Measurements from ENCODE around the gene SLC44A3.

GRCh38 chr1:94796266-94796665 is 23.9 kb upstream of the SLC44A3 start:
- no peak for TF ChIP-seq TAF1 (IDR thresholded peaks at IDR 0.05; ENCODE audit: low read depth)
- no peak for TF ChIP-seq REST (IDR thresholded peaks at IDR 0.05; ENCODE audit: low read depth)
- no peak for TF ChIP-seq EP300 (IDR thresholded peaks at IDR 0.05; ENCODE audit: borderline replicate concordance)
- TF ChIP-seq YY1 (IDR thresholded peaks at IDR 0.05; ENCODE audit: low read depth) = no peak
- no peak for TF ChIP-seq RAD21 (IDR thresholded peaks at IDR 0.05; ENCODE audit: low read depth)
- no peak for TF ChIP-seq CREB1 (IDR thresholded peaks at IDR 0.05; ENCODE audit: low read depth)
- no peak for TF ChIP-seq FOXM1 (IDR thresholded peaks at IDR 0.05; ENCODE audit: borderline replicate concordance, low read depth)
- no peak for TF ChIP-seq NFIC (IDR thresholded peaks at IDR 0.05)
- TF ChIP-seq EGR1 (IDR thresholded peaks at IDR 0.05) = no peak

Data from Ishikawa (cell line).